ENCODE data around the gene PARM1. TPM values are rescaled to one million over a fixed set of nuclear protein-coding genes. Genes with fewer than 3 reads are reported as not detected.

Gene PARM1
- total and polyA plus RNA-seq, 8 donors: 29.4 to 140 (median 54.4) TPM

DNA sequence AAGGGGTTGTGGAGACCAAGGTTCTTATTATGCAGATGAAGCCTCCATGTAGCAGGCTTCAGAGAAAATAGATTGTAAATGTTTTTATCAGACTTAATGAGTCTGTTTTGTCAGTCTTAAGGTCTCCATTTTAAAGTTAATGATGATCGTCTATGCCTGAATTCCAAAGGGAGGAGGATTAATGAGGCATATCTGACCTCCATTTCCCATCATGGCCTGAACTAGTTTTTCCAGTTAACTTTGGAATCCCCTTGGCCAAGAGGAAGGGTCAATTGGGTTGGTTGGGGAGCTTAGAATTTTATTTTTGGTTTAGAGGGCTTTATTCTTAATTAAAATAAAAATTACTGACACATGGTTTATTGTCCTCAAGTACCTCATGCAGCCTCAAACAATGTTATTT, 6.9 kb upstream of the PARM1 start:
- H3K27me3 ChIP-seq: peaks cover 0 to 7% of the 10 kb centered on the region in 2 donors
- H3K36me3 ChIP-seq: no peaks in the 10 kb centered on the region
- no peak overlapping the region for H3K4me3 ChIP-seq
- DNase-seq: no peak
- no peaks in the 10 kb centered on the region for H3K4me1 ChIP-seq
- no peak for ATAC-seq
- H3K27ac ChIP-seq: no peak overlapping the region
- H3K9me3 ChIP-seq: no peaks in the 10 kb centered on the region
- TF ChIP-seq, protein P1, sequence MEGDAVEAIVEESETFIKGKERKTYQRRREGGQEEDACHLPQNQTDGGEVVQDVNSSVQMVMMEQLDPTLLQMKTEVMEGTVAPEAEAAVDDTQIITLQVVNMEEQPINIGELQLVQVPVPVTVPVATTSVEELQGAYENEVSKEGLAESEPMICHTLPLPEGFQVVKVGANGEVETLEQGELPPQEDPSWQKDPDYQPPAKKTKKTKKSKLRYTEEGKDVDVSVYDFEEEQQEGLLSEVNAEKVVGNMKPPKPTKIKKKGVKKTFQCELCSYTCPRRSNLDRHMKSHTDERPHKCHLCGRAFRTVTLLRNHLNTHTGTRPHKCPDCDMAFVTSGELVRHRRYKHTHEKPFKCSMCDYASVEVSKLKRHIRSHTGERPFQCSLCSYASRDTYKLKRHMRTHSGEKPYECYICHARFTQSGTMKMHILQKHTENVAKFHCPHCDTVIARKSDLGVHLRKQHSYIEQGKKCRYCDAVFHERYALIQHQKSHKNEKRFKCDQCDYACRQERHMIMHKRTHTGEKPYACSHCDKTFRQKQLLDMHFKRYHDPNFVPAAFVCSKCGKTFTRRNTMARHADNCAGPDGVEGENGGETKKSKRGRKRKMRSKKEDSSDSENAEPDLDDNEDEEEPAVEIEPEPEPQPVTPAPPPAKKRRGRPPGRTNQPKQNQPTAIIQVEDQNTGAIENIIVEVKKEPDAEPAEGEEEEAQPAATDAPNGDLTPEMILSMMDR (IDR thresholded peaks at IDR 0.05): no peak
- intact Hi-C loops (cut with DNase I): no loop called here

DNA sequence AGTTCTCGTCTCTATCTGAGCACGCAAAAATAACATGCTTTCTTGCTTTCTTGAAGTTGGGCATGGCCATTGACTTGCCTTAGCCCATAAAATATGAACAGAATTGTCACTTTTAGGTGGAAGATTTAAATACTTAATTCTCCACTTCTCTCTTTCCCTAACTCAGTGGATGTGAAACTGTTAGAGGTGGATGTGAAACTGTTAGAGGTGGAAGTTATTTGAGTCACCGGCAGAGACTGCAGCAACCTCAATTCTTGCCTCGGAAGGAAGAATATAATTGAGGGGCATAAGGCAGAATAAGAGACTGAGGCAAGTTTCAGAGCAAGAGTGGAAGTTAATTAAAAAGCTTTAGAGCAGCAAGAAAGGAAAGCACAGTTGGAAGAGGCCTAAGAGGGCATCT, 2.8 kb upstream of the PARM1 start:
- no peaks in the 10 kb centered on the region for H3K36me3 ChIP-seq
- intact Hi-C loops (cut with DNase I): no loop called here
- ATAC-seq: no peak

DNA sequence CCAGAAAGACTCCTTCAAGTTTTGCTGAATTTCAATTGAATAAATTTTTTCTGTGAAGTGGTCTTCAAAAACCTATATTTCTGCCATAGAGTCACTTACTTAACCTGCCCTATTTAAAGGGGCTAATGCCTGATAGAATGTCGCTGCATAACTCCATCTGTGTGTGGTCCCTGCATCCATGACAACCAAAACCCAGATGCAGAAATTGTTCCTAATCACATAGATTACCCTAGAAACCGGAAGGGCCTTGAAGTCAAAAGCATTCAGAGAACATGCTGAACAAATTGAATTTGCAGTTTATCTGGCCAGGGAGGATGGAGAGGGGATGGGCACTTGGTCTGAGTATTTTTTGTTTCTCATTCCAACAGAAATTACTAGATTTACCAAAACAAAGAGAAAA, 1.5 kb upstream of the PARM1 start:
- no peaks in the 10 kb centered on the region for H3K36me3 ChIP-seq
- no peak overlapping the region for H3K27ac ChIP-seq
- H3K4me3 ChIP-seq: no peak overlapping the region
- intact Hi-C loops (cut with DNase I): no loop called here
- peaks cover 0 to 60% of the 10 kb centered on the region in 2 donors for H3K27me3 ChIP-seq
- no peaks in the 10 kb centered on the region for H3K9me3 ChIP-seq
- no peak for ATAC-seq
- TF ChIP-seq, protein P1 (IDR thresholded peaks at IDR 0.05): no peak
- H3K4me1 ChIP-seq: peaks cover 0 to 13% of the 10 kb centered on the region in 2 donors
- DNase-seq: no peak

More for the DNA sequence above, 2.8 kb upstream of the PARM1 start:
- Histone ChIP-seq H3K9me3 (no peaks in the 10 kb centered on the region), H3K27me3 (peaks cover 0 to 48% of the 10 kb centered on the region in 2 donors), H3K4me1 (peaks cover 0 to 13% of the 10 kb centered on the region in 2 donors), H3K4me3 (no peak overlapping the region), H3K27ac (no peak overlapping the region)
- no peak for DNase-seq
- TF ChIP-seq, protein P1 (IDR thresholded peaks at IDR 0.05): no peak

DNA sequence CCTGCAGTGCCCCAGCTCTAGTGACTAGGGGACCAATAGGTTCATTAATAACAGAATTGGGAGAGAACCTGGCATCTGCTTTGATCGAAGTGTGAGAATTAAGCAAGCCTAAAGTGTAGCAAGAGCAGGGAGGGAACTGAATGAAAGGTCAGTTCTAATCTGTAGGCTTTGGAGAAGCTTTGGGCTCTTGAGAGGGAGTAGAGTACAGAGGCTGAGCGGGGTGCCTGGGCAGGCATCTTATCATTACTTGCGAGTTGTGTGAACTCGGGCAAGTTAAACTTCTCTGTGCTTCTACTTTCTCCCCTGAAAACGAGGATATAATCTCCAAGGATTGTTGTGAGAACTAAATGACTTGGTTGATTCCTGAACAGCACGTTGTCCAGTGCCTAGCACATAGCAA, 906 bp upstream of the PARM1 start:
- ATAC-seq: no peak
- no peak overlapping the region for H3K27ac ChIP-seq

DNA sequence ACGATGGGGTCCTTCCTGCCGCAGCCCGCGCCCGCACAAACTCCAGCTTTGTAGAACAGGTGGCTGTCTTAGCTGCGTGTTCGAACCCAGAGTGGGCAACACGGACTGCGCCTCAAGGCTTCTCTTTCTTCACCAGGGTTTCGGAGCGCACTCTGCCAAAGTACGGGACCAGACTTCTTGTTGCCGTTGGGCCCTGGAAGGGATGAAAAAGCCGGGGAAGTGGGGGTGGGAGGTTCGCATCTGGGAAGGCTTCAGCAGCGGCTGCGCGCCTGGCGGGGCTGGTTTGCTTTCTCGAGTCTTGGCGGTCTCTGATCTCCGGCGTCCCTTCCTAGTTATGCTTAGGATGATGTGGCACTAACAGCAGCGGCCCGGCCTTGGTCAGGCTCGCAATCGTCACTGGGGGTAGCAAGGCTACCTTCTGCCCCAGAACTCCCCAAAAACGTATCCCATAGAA, 673 bp downstream of the PARM1 start:
- TF ChIP-seq, protein P1 (IDR thresholded peaks at IDR 0.05): no peak
- intact Hi-C loops (cut with DNase I): no loop called here
- no peaks in the 10 kb centered on the region for H3K9me3 ChIP-seq
- H3K27me3 ChIP-seq: peaks cover 0 to 68% of the 10 kb centered on the region in 2 donors
- H3K36me3 ChIP-seq: no peaks in the 10 kb centered on the region
- H3K4me3 ChIP-seq: peak overlapping the region; percentile 37 to 53
- DNase-seq: peak in 1 of 4 donors; percentile 77
- peaks cover 0 to 13% of the 10 kb centered on the region in 2 donors for H3K4me1 ChIP-seq
- H3K27ac ChIP-seq: peak overlapping the region; percentile 45 to 82
- peak; percentile 31 for ATAC-seq

More for the DNA sequence above, 906 bp upstream of the PARM1 start:
- DNase-seq: no peak
- H3K9me3 ChIP-seq: no peaks in the 10 kb centered on the region
- H3K27me3 ChIP-seq: peaks cover 0 to 67% of the 10 kb centered on the region in 2 donors
- TF ChIP-seq, protein P1 (IDR thresholded peaks at IDR 0.05): no peak
- intact Hi-C loops (cut with DNase I): no loop called here
- no peak overlapping the region for H3K4me3 ChIP-seq
- H3K36me3 ChIP-seq: no peaks in the 10 kb centered on the region
- peaks cover 0 to 13% of the 10 kb centered on the region in 2 donors for H3K4me1 ChIP-seq
